ENCODE results near the gene HDAC4. TPM values are rescaled to one million over a fixed set of nuclear protein-coding genes. Genes with fewer than 3 reads are reported as not detected.
A peak's percentile ranks its signal among the peaks of the same experiment; 100 is the strongest.

HDAC4 gene
- total RNA-seq, 1 experiment from 2014 or later: 32.0 TPM

DNA sequence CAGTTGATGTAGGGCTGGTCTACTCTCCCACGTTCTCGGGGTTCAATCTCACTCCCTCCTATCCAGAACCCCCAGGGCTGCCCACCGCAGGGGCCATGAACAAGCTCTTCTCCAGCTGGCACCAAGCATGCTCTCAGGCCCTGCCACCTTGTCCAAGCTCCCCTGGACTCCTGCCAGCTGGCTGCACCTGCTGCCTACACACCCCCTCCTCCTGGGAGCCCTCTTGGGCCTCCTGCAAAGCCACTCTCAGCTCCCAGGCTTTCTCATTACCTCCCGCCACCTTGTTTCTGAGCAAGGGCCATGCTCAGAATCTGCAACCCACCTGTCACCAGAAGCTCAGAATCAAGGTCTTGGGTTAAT, 56.0 kb downstream of the HDAC4 start:
- H3K4me1 Mint-ChIP-seq: peaks cover 7 to 14% of the 10 kb centered on the region in 2 experiments
- H3K4me3 Mint-ChIP-seq: no peak overlapping the region
- H4K20me1 ChIP-seq (ENCODE audit: control insufficient read depth, insufficient read depth, insufficient read length): no peaks in the 10 kb centered on the region

More for the DNA sequence above, 56.0 kb downstream of the HDAC4 start:
- no peak overlapping the region; a peak in 2 of 7 replicates for H3K27ac Mint-ChIP-seq
- no peak for DNase-seq
- Histone ChIP-seq H3K4me1 (ENCODE audit: insufficient read depth, low read length) (no peaks in the 10 kb centered on the region), H3K4me2 (ENCODE audit: insufficient read depth, insufficient read length, low read length) (no peak overlapping the region), H3K18ac (ENCODE audit: insufficient read length, low read depth, low read length) (no peak overlapping the region), H3K56ac (ENCODE audit: insufficient read length, low read depth, low read length) (no peak overlapping the region), H3K23me2 (ENCODE audit: insufficient read length, low read depth, low read length, poor library complexity, severe bottlenecking) (no peaks in the 10 kb centered on the region), H3K79me2 (ENCODE audit: insufficient read depth, low read length) (peaks cover 13% of the 10 kb centered on the region; the same call in 1 of the 2 replicates), H3K23ac (ENCODE audit: insufficient read length, low read depth, low read length) (no peak overlapping the region), H2BK15ac (ENCODE audit: low read depth, low read length) (no peak overlapping the region), H4K91ac (ENCODE audit: insufficient read length, low read depth, low read length) (no peak overlapping the region), H3K4ac (ENCODE audit: low read depth, low read length) (no peak overlapping the region), H3K9me3 (ENCODE audit: control insufficient read depth, low read depth, low read length) (no peaks in the 10 kb centered on the region), H3K27me3 (ENCODE audit: insufficient read depth, low read length) (no peaks in the 10 kb centered on the region), H4K5ac (ENCODE audit: insufficient read length, low read depth, low read length) (no peak overlapping the region), H2AFZ (ENCODE audit: low read length) (no peak overlapping the region), H2AK5ac (ENCODE audit: insufficient read length, low read length) (no peak overlapping the region), H3K79me1 (ENCODE audit: insufficient read depth, low read depth, low read length, poor library complexity, severe bottlenecking) (no peaks in the 10 kb centered on the region), H2BK20ac (ENCODE audit: low read depth, low read length, poor library complexity, severe bottlenecking) (no peak overlapping the region), H3K27ac (ENCODE audit: insufficient read length, low read depth, low read length) (no peak overlapping the region), H2BK120ac (ENCODE audit: low read depth, low read length, poor library complexity, severe bottlenecking) (no peak overlapping the region), H4K8ac (replicated peaks; ENCODE audit: insufficient read length, low read depth, low read length) (no peak overlapping the region), H3K9ac (ENCODE audit: extremely low read depth, insufficient read length, low read length) (no peak overlapping the region), H3K14ac (ENCODE audit: insufficient read depth, low read length) (peak overlapping the region; percentile 28; the same call in 1 of the 2 replicates), H2BK12ac (ENCODE audit: insufficient read length, low read depth, low read length) (no peak overlapping the region), H3T11ph (ENCODE audit: low read length) (no peak overlapping the region), H2BK5ac (ENCODE audit: insufficient read length, low read length) (no peak overlapping the region)
- H3K9me3 Mint-ChIP-seq: peaks cover 0 to 3% of the 10 kb centered on the region in 2 experiments; a peak in 4 of 5 replicates
- TF ChIP-seq, protein P1, sequence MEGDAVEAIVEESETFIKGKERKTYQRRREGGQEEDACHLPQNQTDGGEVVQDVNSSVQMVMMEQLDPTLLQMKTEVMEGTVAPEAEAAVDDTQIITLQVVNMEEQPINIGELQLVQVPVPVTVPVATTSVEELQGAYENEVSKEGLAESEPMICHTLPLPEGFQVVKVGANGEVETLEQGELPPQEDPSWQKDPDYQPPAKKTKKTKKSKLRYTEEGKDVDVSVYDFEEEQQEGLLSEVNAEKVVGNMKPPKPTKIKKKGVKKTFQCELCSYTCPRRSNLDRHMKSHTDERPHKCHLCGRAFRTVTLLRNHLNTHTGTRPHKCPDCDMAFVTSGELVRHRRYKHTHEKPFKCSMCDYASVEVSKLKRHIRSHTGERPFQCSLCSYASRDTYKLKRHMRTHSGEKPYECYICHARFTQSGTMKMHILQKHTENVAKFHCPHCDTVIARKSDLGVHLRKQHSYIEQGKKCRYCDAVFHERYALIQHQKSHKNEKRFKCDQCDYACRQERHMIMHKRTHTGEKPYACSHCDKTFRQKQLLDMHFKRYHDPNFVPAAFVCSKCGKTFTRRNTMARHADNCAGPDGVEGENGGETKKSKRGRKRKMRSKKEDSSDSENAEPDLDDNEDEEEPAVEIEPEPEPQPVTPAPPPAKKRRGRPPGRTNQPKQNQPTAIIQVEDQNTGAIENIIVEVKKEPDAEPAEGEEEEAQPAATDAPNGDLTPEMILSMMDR (conservative IDR thresholded peaks at IDR 0.05): no peak
- peaks cover 6 to 21% (median 20%) of the 10 kb centered on the region in 3 experiments for H3K36me3 Mint-ChIP-seq (ENCODE audit: insufficient read depth in 1 of 3, low read depth in 3 of 3)
- no CpG with 5 or more reads among the region's 4 CpGs for WGBS (ENCODE audit: extremely low coverage, insufficient read length, low lambda C conversion rate)
- H3K27me3 Mint-ChIP-seq (ENCODE audit: low read depth): no peaks in the 10 kb centered on the region
